GM21576 (cell line): ENCODE results near the gene ITGAL.
"Not testable (repeated sequence)": the region's sequence is repeated elsewhere in the genome, so short reads cannot be mapped to it uniquely, and the experiment has no call there.

Source experiments
- ATAC-seq: cut with Tn5 transposase; IDR thresholded peaks from one replicate; pipeline ENCODE4 v1.9.1; 2021; ENCODE audit warnings: mild to moderate bottlenecking, moderate library complexity; ENCODE audit not compliant: unreplicated experiment

Gene ITGAL

GRCh38 chr16:30526137-30526822 lies 53.7 kb downstream of the ITGAL start, which contains the start of gene ZNF768:
ZNF768 (minus strand) TSS chr16:30526566; CDS start chr16:30526413, 153 bp downstream.
- no peak for ATAC-seq

GRCh38 chr16:30526823-30527634 lies 54.5 kb downstream of the ITGAL start:
- ATAC-seq: peak; percentile 78

GRCh38 chr16:30527635-30528178 lies 55.2 kb downstream of the ITGAL start:
- ATAC-seq: no peak

GRCh38 chr16:30528799-30529457 lies 56.4 kb downstream of the ITGAL start:
- ATAC-seq: no peak

- ATAC-seq: no peak
Measured at GRCh38 chr16:30530163-30531037, 57.9 kb downstream of the ITGAL start.

GRCh38 chr16:30532285-30533145 lies 60.0 kb downstream of the ITGAL start:
- no peak for ATAC-seq

GRCh38 chr16:30533146-30533522 lies 60.6 kb downstream of the ITGAL start:
- ATAC-seq: no peak

- ATAC-seq: peak; percentile 14
Measured at GRCh38 chr16:30533748-30534367, 61.3 kb downstream of the ITGAL start.

GRCh38 chr16:30534368-30535105 lies 62.0 kb downstream of the ITGAL start, which contains the start of gene ZNF747:
ZNF747 (minus strand) TSS chr16:30534858; CDS start chr16:30534679, 179 bp downstream.
- peak; percentile 48 for ATAC-seq

GRCh38 chr16:30535106-30535776 lies 62.7 kb downstream of the ITGAL start:
- peak; percentile 7 for ATAC-seq

- peak; percentile 58 for ATAC-seq
Measured at GRCh38 chr16:30535777-30536190, 63.2 kb downstream of the ITGAL start.

- ATAC-seq: not testable (repeated sequence)
Measured at GRCh38 chr16:30536391-30537024, 64.0 kb downstream of the ITGAL start.

- no peak for ATAC-seq
Measured at GRCh38 chr16:30539000-30539964, 66.7 kb downstream of the ITGAL start.

GRCh38 chr16:30539986-30540526 lies 67.5 kb downstream of the ITGAL start:
- not testable (repeated sequence) for ATAC-seq

- not testable (repeated sequence) for ATAC-seq
Measured at GRCh38 chr16:30540916-30541464, 68.4 kb downstream of the ITGAL start.
